ENCODE results near the gene OAS2.

Gene OAS2

GRCh38 chr12:112938751-112939150, 39.6 kb upstream of the OAS2 start:
- Histone ChIP-seq H3K36me3 (ENCODE audit: control insufficient read depth, insufficient read depth, low read length) (no peaks in the 10 kb centered on the region), H3K27me3 (ENCODE audit: control insufficient read depth, insufficient read depth, low read length, poor library complexity, severe bottlenecking) (peaks cover 26% of the 10 kb centered on the region), H3K9me3 (ENCODE audit: control insufficient read depth, low read length) (no peaks in the 10 kb centered on the region), H3K27ac (ENCODE audit: insufficient read depth, low read depth, low read length, poor library complexity, severe bottlenecking) (no peak overlapping the region), H3K4me3 (ENCODE audit: insufficient read depth, low read depth, low read length) (peak overlapping the region; percentile 40), H3K4me1 (ENCODE audit: control insufficient read depth, insufficient read depth, low read length) (peaks cover 3% of the 10 kb centered on the region)
- WGBS, 2 experiments: 69 to 71% methylated on average over 11 of the region's 11 CpGs

- Histone ChIP-seq H3K27ac (ENCODE audit: insufficient read depth, low read depth, low read length, poor library complexity, severe bottlenecking) (no peak overlapping the region), H3K4me3 (ENCODE audit: insufficient read depth, low read depth, low read length) (no peak overlapping the region), H3K9me3 (ENCODE audit: control insufficient read depth, low read length) (no peaks in the 10 kb centered on the region), H3K4me1 (ENCODE audit: control insufficient read depth, insufficient read depth, low read length) (peaks cover 3% of the 10 kb centered on the region), H3K27me3 (ENCODE audit: control insufficient read depth, insufficient read depth, low read length, poor library complexity, severe bottlenecking) (peaks cover 26% of the 10 kb centered on the region), H3K36me3 (ENCODE audit: control insufficient read depth, insufficient read depth, low read length) (no peaks in the 10 kb centered on the region)
- 66 to 73% methylated on average over 7 of the region's 7 CpGs for WGBS, 2 experiments
Measured at GRCh38 chr12:112939761-112940381, 38.4 kb upstream of the OAS2 start.

- no peak overlapping the region for H3K27ac ChIP-seq (ENCODE audit: insufficient read depth, low read depth, low read length, poor library complexity, severe bottlenecking)
- no peaks in the 10 kb centered on the region for H3K9me3 ChIP-seq (ENCODE audit: control insufficient read depth, low read length)
- H3K4me3 ChIP-seq (ENCODE audit: insufficient read depth, low read depth, low read length): no peak overlapping the region
- H3K4me1 ChIP-seq (ENCODE audit: control insufficient read depth, insufficient read depth, low read length): peaks cover 3% of the 10 kb centered on the region
- peaks cover 26% of the 10 kb centered on the region for H3K27me3 ChIP-seq (ENCODE audit: control insufficient read depth, insufficient read depth, low read length, poor library complexity, severe bottlenecking)
- H3K36me3 ChIP-seq (ENCODE audit: control insufficient read depth, insufficient read depth, low read length): no peaks in the 10 kb centered on the region
- WGBS, 2 experiments: 87 to 88% methylated on average over 16 of the region's 16 CpGs
Measured at GRCh38 chr12:112941528-112942335, 36.6 kb upstream of the OAS2 start.

GRCh38 chr12:112942572-112942971, 35.7 kb upstream of the OAS2 start:
- Histone ChIP-seq H3K4me1 (ENCODE audit: control insufficient read depth, insufficient read depth, low read length) (peaks cover 3% of the 10 kb centered on the region), H3K36me3 (ENCODE audit: control insufficient read depth, insufficient read depth, low read length) (no peaks in the 10 kb centered on the region), H3K4me3 (ENCODE audit: insufficient read depth, low read depth, low read length) (no peak overlapping the region), H3K9me3 (ENCODE audit: control insufficient read depth, low read length) (no peaks in the 10 kb centered on the region), H3K27ac (ENCODE audit: insufficient read depth, low read depth, low read length, poor library complexity, severe bottlenecking) (no peak overlapping the region), H3K27me3 (ENCODE audit: control insufficient read depth, insufficient read depth, low read length, poor library complexity, severe bottlenecking) (peaks cover 24% of the 10 kb centered on the region)
- 94 to 100% methylated on average over 1 of the region's 1 CpG for WGBS, 2 experiments

- no peaks in the 10 kb centered on the region for H3K9me3 ChIP-seq (ENCODE audit: control insufficient read depth, low read length)
- no peaks in the 10 kb centered on the region for H3K36me3 ChIP-seq (ENCODE audit: control insufficient read depth, insufficient read depth, low read length)
- no peak overlapping the region for H3K4me3 ChIP-seq (ENCODE audit: insufficient read depth, low read depth, low read length)
- no peaks in the 10 kb centered on the region for H3K4me1 ChIP-seq (ENCODE audit: control insufficient read depth, insufficient read depth, low read length)
- peaks cover 8% of the 10 kb centered on the region for H3K27me3 ChIP-seq (ENCODE audit: control insufficient read depth, insufficient read depth, low read length, poor library complexity, severe bottlenecking)
- 92% methylated on average over 15 of the region's 15 CpGs for WGBS, 2 experiments
- H3K27ac ChIP-seq (ENCODE audit: insufficient read depth, low read depth, low read length, poor library complexity, severe bottlenecking): no peak overlapping the region
Measured at GRCh38 chr12:112944024-112944690, 34.2 kb upstream of the OAS2 start.

- Histone ChIP-seq H3K36me3 (ENCODE audit: control insufficient read depth, insufficient read depth, low read length) (no peaks in the 10 kb centered on the region), H3K27ac (ENCODE audit: insufficient read depth, low read depth, low read length, poor library complexity, severe bottlenecking) (no peak overlapping the region), H3K9me3 (ENCODE audit: control insufficient read depth, low read length) (no peaks in the 10 kb centered on the region), H3K4me1 (ENCODE audit: control insufficient read depth, insufficient read depth, low read length) (no peaks in the 10 kb centered on the region), H3K4me3 (ENCODE audit: insufficient read depth, low read depth, low read length) (no peak overlapping the region), H3K27me3 (ENCODE audit: control insufficient read depth, insufficient read depth, low read length, poor library complexity, severe bottlenecking) (no peaks in the 10 kb centered on the region)
- 95 to 96% methylated on average over 4 of the region's 4 CpGs for WGBS, 2 experiments
Measured at GRCh38 chr12:112945515-112945914, 32.8 kb upstream of the OAS2 start.

- Histone ChIP-seq H3K36me3 (ENCODE audit: control insufficient read depth, insufficient read depth, low read length) (no peaks in the 10 kb centered on the region), H3K4me3 (ENCODE audit: insufficient read depth, low read depth, low read length) (no peak overlapping the region), H3K27ac (ENCODE audit: insufficient read depth, low read depth, low read length, poor library complexity, severe bottlenecking) (no peak overlapping the region), H3K4me1 (ENCODE audit: control insufficient read depth, insufficient read depth, low read length) (no peaks in the 10 kb centered on the region), H3K27me3 (ENCODE audit: control insufficient read depth, insufficient read depth, low read length, poor library complexity, severe bottlenecking) (no peaks in the 10 kb centered on the region), H3K9me3 (ENCODE audit: control insufficient read depth, low read length) (no peaks in the 10 kb centered on the region)
- 90 to 91% methylated on average over 14 of the region's 14 CpGs for WGBS, 2 experiments
Measured at GRCh38 chr12:112946236-112947000, 31.9 kb upstream of the OAS2 start.

- 0% methylated on average over 1 of the region's 1 CpG for WGBS, 2 experiments
- Histone ChIP-seq H3K9me3 (ENCODE audit: control insufficient read depth, low read length) (no peaks in the 10 kb centered on the region), H3K4me1 (ENCODE audit: control insufficient read depth, insufficient read depth, low read length) (no peaks in the 10 kb centered on the region), H3K36me3 (ENCODE audit: control insufficient read depth, insufficient read depth, low read length) (no peaks in the 10 kb centered on the region), H3K4me3 (ENCODE audit: insufficient read depth, low read depth, low read length) (no peak overlapping the region), H3K27me3 (ENCODE audit: control insufficient read depth, insufficient read depth, low read length, poor library complexity, severe bottlenecking) (no peaks in the 10 kb centered on the region), H3K27ac (ENCODE audit: insufficient read depth, low read depth, low read length, poor library complexity, severe bottlenecking) (no peak overlapping the region)
Measured at GRCh38 chr12:112947314-112947713, 31.0 kb upstream of the OAS2 start.

GRCh38 chr12:112947761-112948160, 30.6 kb upstream of the OAS2 start:
- Histone ChIP-seq H3K9me3 (ENCODE audit: control insufficient read depth, low read length) (no peaks in the 10 kb centered on the region), H3K27me3 (ENCODE audit: control insufficient read depth, insufficient read depth, low read length, poor library complexity, severe bottlenecking) (no peaks in the 10 kb centered on the region), H3K27ac (ENCODE audit: insufficient read depth, low read depth, low read length, poor library complexity, severe bottlenecking) (no peak overlapping the region), H3K36me3 (ENCODE audit: control insufficient read depth, insufficient read depth, low read length) (no peaks in the 10 kb centered on the region), H3K4me1 (ENCODE audit: control insufficient read depth, insufficient read depth, low read length) (no peaks in the 10 kb centered on the region), H3K4me3 (ENCODE audit: insufficient read depth, low read depth, low read length) (no peak overlapping the region)
- 91 to 96% methylated on average over 5 of the region's 5 CpGs for WGBS, 2 experiments

GRCh38 chr12:112948806-112949205, 29.5 kb upstream of the OAS2 start:
- no peaks in the 10 kb centered on the region for H3K27me3 ChIP-seq (ENCODE audit: control insufficient read depth, insufficient read depth, low read length, poor library complexity, severe bottlenecking)
- no peak overlapping the region for H3K4me3 ChIP-seq (ENCODE audit: insufficient read depth, low read depth, low read length)
- 92% methylated on average over 7 of the region's 7 CpGs for WGBS, 2 experiments
- no peak overlapping the region for H3K27ac ChIP-seq (ENCODE audit: insufficient read depth, low read depth, low read length, poor library complexity, severe bottlenecking)
- no peaks in the 10 kb centered on the region for H3K4me1 ChIP-seq (ENCODE audit: control insufficient read depth, insufficient read depth, low read length)
- no peaks in the 10 kb centered on the region for H3K9me3 ChIP-seq (ENCODE audit: control insufficient read depth, low read length)
- H3K36me3 ChIP-seq (ENCODE audit: control insufficient read depth, insufficient read depth, low read length): no peaks in the 10 kb centered on the region

All from ectodermal cell (in vitro differentiated cells).